ENCODE data around the gene RRAS2. TPM values are rescaled to one million over a fixed set of nuclear protein-coding genes. Genes with fewer than 3 reads are reported as not detected.

The RRAS2 gene
- total and polyA plus RNA-seq, 9 of the 15 experiments (the other 6 are each of a cell fraction or from before 2014, with no cell fraction given): 9.4 to 47.5 (median 37.6) TPM

DNA sequence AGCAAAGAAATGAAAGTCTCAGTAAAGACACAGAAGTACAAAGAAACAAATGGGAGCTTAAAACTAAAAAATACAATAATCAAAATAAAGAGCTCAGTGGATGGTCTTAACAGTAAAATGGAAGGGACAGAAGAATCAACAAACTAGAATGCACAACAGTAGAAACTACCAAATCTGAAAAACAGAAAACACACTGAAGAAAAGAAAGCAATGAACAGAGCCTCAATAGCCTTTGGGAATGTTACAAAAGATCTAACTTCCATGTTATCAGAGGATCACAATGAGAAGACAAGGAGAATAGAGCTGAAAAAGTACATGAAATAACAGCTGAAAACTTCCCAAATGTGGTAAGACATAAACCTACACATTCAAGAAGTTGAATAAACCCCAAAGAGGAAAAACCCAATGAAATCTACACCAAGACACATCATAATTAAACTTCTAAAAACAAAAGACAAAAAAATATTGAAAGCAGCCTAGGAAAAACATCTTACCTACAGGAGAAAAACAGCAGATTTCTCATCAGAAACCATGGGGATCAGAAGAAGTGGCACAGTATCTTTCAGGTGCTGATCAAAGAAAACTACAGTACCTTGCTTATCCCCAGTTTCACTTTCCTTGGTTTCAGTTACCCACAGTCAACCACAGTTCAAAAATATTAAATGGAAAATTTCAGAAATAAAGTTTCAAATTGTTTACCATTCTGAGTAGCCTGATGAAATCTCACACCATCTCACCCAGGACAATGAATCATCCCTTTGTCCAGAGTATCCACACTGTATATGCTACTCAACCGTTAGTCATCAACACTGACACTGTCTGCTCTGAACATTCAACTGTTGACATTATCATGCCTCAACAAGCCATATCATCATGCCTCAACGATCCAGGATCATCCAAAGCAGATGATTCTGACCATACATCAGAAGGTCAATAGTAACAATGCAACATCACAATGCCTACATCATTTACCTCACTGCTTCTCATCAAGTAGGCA lies 22.2 kb downstream of the RRAS2 start (continued):
- TF ChIP-seq, protein P1, sequence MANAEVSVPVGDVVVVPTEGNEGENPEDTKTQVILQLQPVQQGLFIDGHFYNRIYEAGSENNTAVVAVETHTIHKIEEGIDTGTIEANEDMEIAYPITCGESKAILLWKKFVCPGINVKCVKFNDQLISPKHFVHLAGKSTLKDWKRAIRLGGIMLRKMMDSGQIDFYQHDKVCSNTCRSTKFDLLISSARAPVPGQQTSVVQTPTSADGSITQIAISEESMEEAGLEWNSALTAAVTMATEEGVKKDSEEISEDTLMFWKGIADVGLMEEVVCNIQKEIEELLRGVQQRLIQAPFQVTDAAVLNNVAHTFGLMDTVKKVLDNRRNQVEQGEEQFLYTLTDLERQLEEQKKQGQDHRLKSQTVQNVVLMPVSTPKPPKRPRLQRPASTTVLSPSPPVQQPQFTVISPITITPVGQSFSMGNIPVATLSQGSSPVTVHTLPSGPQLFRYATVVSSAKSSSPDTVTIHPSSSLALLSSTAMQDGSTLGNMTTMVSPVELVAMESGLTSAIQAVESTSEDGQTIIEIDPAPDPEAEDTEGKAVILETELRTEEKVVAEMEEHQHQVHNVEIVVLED (CRISPR knock-in tag; IDR thresholded peaks at IDR 0.05): no peak
- TF ChIP-seq CC2D1A (IDR thresholded peaks at IDR 0.05) (peak; percentile 48; the same call in 1 of the 2 replicates), TCF3 (CRISPR knock-in tag; IDR thresholded peaks at IDR 0.05) (peak; percentile 63; the same call in 1 of the 2 replicates), XRCC3 (IDR thresholded peaks at IDR 0.05) (0 out of 2 replicates have a peak, but pooled peaks have one; percentile 67), ZNF445 (CRISPR knock-in tag; IDR thresholded peaks at IDR 0.05; ENCODE audit: low read depth) (peak; percentile 80; the same call in 1 of the 2 replicates), RBM39 (optimal IDR thresholded peaks at IDR 0.05; ENCODE audit: low read depth, low read length) (no peak), CBFA2T3 (IDR thresholded peaks at IDR 0.05) (peak; percentile 86), ZBTB1 (CRISPR knock-in tag; IDR thresholded peaks at IDR 0.05; ENCODE audit: borderline replicate concordance, low read depth) (no peak), EP400 (IDR thresholded peaks at IDR 0.05) (peak; percentile 50), ZNF232 (CRISPR knock-in tag; IDR thresholded peaks at IDR 0.05) (no peak), TAL1 (IDR thresholded peaks at IDR 0.05) (peak; percentile 33; the same call in 1 of the 2 replicates), SMAD2 (IDR thresholded peaks at IDR 0.05; ENCODE audit: low read depth, low read length) (no peak), FOSL1 (tag; conservative IDR thresholded peaks at IDR 0.05) (peak; percentile 98), ETV1 (tag; conservative IDR thresholded peaks at IDR 0.05; ENCODE audit: low read depth) (no peak), ZNF253 (CRISPR knock-in tag; conservative IDR thresholded peaks at IDR 0.05) (no peak), HIVEP1 (CRISPR knock-in tag; IDR thresholded peaks at IDR 0.05) (no peak), SMARCC2 (IDR thresholded peaks at IDR 0.05; ENCODE audit: low read depth) (peak; percentile 71; the same call in 1 of the 2 replicates)
- TF ChIP-seq, protein P2, sequence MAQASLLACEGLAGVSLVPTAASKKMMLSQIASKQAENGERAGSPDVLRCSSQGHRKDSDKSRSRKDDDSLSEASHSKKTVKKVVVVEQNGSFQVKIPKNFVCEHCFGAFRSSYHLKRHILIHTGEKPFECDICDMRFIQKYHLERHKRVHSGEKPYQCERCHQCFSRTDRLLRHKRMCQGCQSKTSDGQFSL (CRISPR knock-in tag; IDR thresholded peaks at IDR 0.05): no peak
- TF ChIP-seq, protein P2 (tag; IDR thresholded peaks at IDR 0.05): no peak
- TF ChIP-seq, protein P3, sequence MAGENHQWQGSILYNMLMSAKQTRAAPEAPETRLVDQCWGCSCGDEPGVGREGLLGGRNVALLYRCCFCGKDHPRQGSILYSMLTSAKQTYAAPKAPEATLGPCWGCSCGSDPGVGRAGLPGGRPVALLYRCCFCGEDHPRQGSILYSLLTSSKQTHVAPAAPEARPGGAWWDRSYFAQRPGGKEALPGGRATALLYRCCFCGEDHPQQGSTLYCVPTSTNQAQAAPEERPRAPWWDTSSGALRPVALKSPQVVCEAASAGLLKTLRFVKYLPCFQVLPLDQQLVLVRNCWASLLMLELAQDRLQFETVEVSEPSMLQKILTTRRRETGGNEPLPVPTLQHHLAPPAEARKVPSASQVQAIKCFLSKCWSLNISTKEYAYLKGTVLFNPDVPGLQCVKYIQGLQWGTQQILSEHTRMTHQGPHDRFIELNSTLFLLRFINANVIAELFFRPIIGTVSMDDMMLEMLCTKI (IDR thresholded peaks at IDR 0.05; ENCODE audit: partially characterized antibody): no peak
